Stimulated activated CD4-positive, alpha-beta T cell treated with anti-CD3 and anti-CD28 coated beads, Interleukin-2, amount 100 ng/mL, for 4 hours (primary cell): ENCODE measurements around the gene CH25H.
"Not testable (repeated sequence)": the region's sequence is repeated elsewhere in the genome, so short reads cannot be mapped to it uniquely, and the experiment has no call there.

Experiments used
- DNase-seq: peaks from one replicate; pipeline ENCODE4 v3.0.0-alpha.2; 2020; ENCODE audit warnings: low read depth

The CH25H gene

GRCh38 chr10:89201345-89202032, 5.6 kb downstream of the CH25H start:
- DNase-seq: no peak

- DNase-seq: no peak
These were observed 9.6 kb downstream of the CH25H start for GRCh38 chr10:89197473-89197872.

DNA sequence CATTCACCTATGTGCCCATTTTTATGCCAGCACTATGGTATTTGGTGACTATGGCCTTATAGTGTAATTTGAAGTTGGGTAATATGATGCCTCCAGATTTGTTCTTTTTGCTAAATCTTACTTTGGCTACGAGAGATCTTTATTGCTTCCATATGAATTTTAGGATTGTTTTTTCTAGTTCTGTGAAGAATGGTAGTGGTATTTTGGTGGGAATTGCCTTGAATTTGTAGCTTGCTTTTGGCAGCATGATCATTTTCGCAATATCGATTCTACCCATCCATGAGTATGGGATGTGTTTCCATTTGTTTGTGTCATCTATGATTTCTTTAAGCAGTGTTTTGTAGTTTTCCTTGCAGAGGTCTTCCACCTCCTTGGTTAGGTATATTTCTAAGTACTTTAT, 15.8 kb downstream of the CH25H start:
- not testable (repeated sequence) for DNase-seq

DNA sequence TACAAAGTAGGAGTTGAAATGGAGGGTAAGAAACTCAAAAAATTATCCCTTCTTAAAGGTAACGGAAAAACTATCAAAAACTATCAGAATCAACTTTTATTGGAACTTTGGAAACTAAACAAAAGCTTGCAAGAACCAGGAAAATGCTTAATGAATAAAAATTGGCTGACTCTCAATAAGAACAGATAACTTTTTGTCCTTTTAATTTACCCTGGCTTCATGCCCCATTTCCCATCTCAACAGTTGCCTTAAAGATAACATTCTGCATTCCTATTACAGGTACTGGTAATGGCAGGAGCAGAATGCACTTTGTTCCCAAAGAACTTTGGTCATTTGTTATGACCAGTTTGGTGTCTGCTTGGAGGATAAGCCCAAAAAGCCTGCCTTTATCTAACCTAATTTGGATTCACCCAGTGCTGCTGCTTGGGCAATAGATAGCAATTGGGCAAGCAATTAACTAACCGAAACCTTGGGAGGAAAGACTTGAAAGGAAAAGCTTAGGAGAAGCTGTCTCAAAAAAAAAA, 17.8 kb downstream of the CH25H start:
- DNase-seq: no peak

DNA sequence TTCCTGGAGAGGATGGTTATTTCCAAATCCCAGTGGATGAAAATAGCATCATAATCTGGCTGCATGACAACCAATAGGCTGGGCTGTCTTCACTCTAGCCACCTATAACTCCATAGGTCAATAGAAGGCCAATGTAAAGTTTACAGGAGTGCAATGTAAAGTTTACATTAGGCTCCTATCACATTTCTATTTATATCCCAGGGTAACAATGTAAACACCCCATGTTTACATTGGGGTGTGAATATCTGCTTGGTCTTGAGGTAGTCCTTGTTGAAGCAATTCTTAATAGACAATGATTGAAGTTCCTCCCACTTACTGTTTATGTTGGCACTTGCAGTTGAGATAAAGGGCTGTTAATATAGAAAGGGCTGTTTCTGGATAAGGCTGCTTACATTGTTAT, 21.5 kb downstream of the CH25H start:
- DNase-seq: no peak

- DNase-seq: no peak
These were observed 22.5 kb downstream of the CH25H start for GRCh38 chr10:89184638-89185037.

DNA sequence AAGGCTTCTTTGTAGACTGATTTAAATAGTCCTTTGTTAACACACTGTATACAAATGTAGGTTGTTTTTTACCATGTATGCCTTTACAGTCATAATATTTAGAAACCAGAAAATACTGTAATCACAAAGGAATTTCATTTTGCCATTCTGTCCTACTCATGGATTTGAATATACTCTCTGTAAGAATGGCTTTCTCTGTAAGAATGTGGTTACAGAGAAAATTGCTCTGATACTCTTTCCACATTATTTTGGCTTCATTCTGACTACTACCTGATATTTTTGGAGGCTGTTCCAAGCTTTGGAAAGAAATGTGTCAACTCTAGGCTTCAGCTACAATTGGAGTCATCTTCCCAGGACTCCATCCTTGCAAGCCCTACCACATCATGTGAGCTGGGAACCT, 23.5 kb downstream of the CH25H start:
- DNase-seq: no peak

GRCh38 chr10:89182894-89183293, 24.2 kb downstream of the CH25H start:
- DNase-seq: no peak

GRCh38 chr10:89175816-89176215, 31.3 kb downstream of the CH25H start:
- DNase-seq: no peak

DNA sequence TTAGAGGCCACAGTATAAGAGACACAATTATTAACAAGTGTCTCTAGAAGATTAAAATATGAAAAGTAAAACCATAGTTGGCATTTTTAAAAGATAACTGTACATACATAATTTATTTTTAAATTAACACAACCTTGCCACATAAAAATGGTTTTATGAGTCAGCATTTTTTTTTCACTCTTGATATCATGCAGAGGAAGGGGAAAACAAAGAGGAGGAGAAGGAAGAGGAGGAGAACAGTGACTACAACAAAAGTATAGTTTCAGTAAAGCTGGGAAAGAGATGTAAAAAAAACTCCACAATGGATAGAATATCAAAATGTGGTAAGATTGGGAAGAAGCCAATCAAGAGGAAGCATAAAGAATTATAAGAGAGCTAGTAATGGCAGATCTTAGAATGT, 34.0 kb downstream of the CH25H start:
- DNase-seq: no peak

DNA sequence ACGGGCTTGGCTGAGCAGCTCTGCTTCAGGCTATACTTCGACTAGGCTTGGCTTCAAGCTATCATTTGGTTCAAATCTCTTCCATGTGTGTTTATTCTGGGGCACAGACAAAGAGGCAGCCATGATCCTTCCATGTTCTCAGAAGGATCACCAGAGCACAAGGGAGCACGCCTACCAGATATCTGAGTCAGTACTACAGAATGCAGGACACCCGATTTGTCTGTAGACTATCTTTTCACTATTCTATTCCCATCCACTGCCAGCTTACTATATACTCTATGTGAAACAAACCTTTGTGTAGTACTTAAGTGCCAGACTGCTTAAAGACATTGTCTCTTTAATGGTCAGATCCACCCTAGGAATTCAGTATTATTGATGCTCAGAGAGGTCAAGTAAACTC, 35.1 kb downstream of the CH25H start:
- no peak for DNase-seq

DNA sequence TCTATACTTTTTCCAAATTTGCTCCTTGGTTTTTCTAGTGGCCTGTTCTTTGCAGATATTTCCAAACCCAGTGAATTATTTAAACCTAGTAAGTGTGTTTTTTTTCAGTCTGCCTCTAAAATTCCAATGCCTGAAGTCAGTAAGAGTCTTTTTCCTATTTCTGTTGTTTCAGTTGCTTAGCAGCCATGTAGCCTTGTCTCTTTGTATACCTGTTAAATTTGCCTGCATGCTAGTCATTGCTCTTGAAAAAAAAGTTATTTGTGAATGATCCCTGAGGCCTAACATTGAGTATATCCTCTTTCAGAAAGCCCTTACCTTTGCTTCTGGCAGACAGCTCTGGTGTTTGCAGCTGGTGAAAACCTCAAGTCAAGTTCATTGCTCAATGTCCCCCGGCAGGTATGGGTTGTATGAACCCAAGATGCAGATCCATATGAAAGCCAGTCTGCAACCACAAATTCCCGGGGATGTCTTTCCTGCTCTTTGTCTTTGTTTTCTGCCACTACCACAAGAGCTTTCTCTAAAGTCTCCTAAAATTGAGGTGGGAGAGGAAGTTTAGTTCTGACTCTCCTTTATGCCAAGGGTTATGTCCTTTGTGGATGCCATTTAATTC, 35.7 kb downstream of the CH25H start:
- no peak for DNase-seq

GRCh38 chr10:89168354-89168900, 38.7 kb downstream of the CH25H start:
- not testable (repeated sequence) for DNase-seq

DNA sequence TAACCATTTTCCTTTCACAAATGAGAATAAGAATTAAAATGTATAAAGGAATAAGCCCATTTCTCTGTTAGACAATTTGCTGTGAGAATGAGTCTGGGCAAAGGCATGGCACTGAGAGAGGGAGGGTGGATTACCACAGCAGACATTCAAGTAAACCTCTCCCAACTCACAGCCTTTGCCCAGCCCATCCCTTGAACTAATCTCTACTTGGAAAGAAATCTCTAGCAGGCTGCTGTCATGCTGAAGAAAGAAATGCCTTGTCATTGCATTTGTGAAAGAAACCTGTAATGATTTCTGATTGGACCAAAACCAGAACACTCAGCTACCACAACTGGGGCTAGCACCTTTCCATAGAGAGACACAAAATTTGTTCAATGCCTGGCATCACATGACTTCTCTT, 39.2 kb downstream of the CH25H start:
- no peak for DNase-seq

- no peak for DNase-seq
These were observed 41.2 kb downstream of the CH25H start for GRCh38 chr10:89165923-89166322.

GRCh38 chr10:89164920-89165319, 42.2 kb downstream of the CH25H start:
- no peak for DNase-seq

- DNase-seq: no peak
These were observed 43.0 kb downstream of the CH25H start for GRCh38 chr10:89164080-89164479.

DNA sequence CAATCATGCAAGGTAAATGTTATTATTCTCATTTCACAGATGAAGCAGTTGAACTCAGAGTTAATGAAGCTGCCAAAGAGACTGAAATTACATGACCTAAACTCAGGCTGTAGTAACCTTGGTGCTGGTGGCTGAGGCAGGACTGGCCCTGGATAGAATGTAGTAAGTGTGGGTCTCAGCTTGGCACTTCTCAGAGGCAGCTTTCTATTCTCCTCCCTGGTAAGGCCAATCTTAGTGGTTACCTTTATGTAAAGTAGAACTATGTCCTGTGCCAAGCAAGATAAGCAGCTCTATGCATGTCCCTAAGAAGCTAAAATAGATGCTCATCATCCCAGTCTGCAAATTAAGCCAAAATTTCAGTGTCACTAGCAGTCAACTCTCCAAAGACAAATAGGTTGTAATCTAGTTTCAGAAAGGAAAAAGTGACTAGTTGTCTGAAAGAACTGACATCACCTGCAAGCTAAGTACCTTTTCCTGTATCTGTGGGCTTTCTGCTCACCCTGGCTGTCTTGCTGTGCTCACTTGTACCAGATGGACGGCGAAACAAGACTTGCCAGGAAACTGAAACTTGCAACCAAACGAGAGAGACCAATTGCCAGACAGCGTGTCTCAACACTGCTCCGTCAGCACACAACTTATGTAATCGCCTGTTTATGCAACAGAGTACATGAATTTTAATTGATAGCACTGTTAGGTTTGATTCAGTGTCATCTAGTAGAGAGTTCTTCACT, 43.7 kb downstream of the CH25H start:
- peak; percentile 58 for DNase-seq

- DNase-seq: no peak
These were observed 44.5 kb downstream of the CH25H start for GRCh38 chr10:89162596-89162995.

- no peak for DNase-seq
These were observed 46.8 kb downstream of the CH25H start for GRCh38 chr10:89160339-89160738.

DNA sequence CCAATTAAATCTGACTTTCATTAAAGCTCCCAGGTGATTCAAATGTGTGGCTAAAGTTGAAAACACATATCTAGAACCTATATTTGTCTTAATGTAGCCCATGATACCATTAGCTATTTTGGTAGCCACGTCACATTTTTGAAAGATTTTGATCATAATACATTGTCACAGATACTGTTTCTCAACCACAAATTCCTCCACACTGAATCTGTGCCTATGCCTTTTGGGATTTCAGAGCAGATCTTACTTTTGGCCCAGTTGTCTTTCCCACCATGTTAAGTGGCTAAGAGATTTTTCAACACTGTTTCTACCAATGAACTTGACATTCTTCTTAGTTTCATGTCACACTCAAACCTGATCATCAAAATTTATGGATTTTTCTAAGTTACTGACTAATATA, 47.4 kb downstream of the CH25H start:
- no peak for DNase-seq

DNA sequence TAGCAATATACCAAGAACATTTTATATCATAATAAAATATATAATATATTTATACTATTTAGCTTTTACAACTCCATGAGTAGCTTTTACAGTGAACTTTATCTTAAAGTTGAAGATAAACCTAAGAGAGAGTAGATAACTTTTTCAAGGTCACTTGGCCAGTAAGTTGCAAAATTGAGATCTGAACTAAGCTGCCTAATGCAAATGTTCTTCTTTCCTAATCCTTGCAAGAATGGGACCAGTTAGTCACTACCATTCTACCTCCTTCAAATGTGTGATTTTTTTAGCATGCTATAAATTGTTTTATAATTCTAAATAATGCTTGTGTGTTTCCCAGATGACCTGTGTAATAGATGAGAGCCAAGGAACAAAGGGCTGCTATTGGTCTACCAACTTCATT, 47.8 kb downstream of the CH25H start:
- DNase-seq: no peak

- DNase-seq: no peak
These were observed 48.7 kb downstream of the CH25H start for GRCh38 chr10:89158446-89158845.
